Measurements from ENCODE around the gene PPFIA1.

The PPFIA1 gene

GRCh38 chr11:70411713-70412452, 141.4 kb downstream of the PPFIA1 start:
- DNase-seq (ENCODE audit: low read depth in 1 of 2, low spot score in 1 of 2) = no peak

- DNase-seq (ENCODE audit: low read depth in 1 of 2, low spot score in 1 of 2) = no peak
Observed at GRCh38 chr11:70413151-70413550, 142.7 kb downstream of the PPFIA1 start.

- no peak for DNase-seq (ENCODE audit: low read depth in 1 of 2, low spot score in 1 of 2)
Observed at GRCh38 chr11:70414341-70415100, 144.0 kb downstream of the PPFIA1 start.

- no peak for DNase-seq (ENCODE audit: low read depth in 1 of 2, low spot score in 1 of 2)
Observed at GRCh38 chr11:70415191-70415590, 144.7 kb downstream of the PPFIA1 start.

GRCh38 chr11:70415642-70416395, 145.3 kb downstream of the PPFIA1 start:
- no peak for DNase-seq (ENCODE audit: low read depth in 1 of 2, low spot score in 1 of 2)

- no peak for DNase-seq (ENCODE audit: low read depth in 1 of 2, low spot score in 1 of 2)
Observed at GRCh38 chr11:70416881-70417280, 146.4 kb downstream of the PPFIA1 start.

GRCh38 chr11:70418130-70418529, 147.6 kb downstream of the PPFIA1 start:
- DNase-seq (ENCODE audit: low read depth in 1 of 2, low spot score in 1 of 2) = no peak

GRCh38 chr11:70419307-70420007, 149.0 kb downstream of the PPFIA1 start:
- no peak for DNase-seq (ENCODE audit: low read depth in 1 of 2, low spot score in 1 of 2)

GRCh38 chr11:70420008-70420464, 149.5 kb downstream of the PPFIA1 start:
- no peak for DNase-seq (ENCODE audit: low read depth in 1 of 2, low spot score in 1 of 2)

- DNase-seq (ENCODE audit: low read depth in 1 of 2, low spot score in 1 of 2) = no peak
Observed at GRCh38 chr11:70420496-70420895, 150.0 kb downstream of the PPFIA1 start.

GRCh38 chr11:70421123-70421522, 150.6 kb downstream of the PPFIA1 start:
- no peak for DNase-seq (ENCODE audit: low read depth in 1 of 2, low spot score in 1 of 2)

- no peak for DNase-seq (ENCODE audit: low read depth in 1 of 2, low spot score in 1 of 2)
Observed at GRCh38 chr11:70422692-70423522, 152.4 kb downstream of the PPFIA1 start.

GRCh38 chr11:70423523-70424505, 153.3 kb downstream of the PPFIA1 start:
- DNase-seq (ENCODE audit: low read depth in 1 of 2, low spot score in 1 of 2) = no peak

- no peak for DNase-seq (ENCODE audit: low read depth in 1 of 2, low spot score in 1 of 2)
Observed at GRCh38 chr11:70424765-70425344, 154.4 kb downstream of the PPFIA1 start.

GRCh38 chr11:70427436-70427835, 156.9 kb downstream of the PPFIA1 start:
- no peak for DNase-seq (ENCODE audit: low read depth in 1 of 2, low spot score in 1 of 2)

- no peak for DNase-seq (ENCODE audit: low read depth in 1 of 2, low spot score in 1 of 2)
Observed at GRCh38 chr11:70428701-70429427, 158.4 kb downstream of the PPFIA1 start.

- no peak for DNase-seq (ENCODE audit: low read depth in 1 of 2, low spot score in 1 of 2)
Observed at GRCh38 chr11:70429428-70429705, 158.9 kb downstream of the PPFIA1 start.

Data from stimulated activated CD4-positive, alpha-beta T cell treated with anti-CD3 and anti-CD28 coated beads, Interleukin-15, amount 100 ng/mL, for 1 hour (primary cell).